HepG2 (cell line): ENCODE results near the gene CD34. TPM values are rescaled to one million over a fixed set of nuclear protein-coding genes. Genes with fewer than 3 reads are reported as not detected.

Source experiments
- ATAC-seq: fragments of 200-7000 bp; cut with Tn5 transposase; 3 replicates; pipeline ENCODE4 v1.9.1; 2020; ENCODE audit warnings: mild to moderate bottlenecking, moderate library complexity
- BruUV-seq: library from RNA; stranded (reverse); fragments of 400-500 nt; replicated peaks from 2 replicates; lab custom pipeline; 2021; lab: Mats Ljungman, UMichigan
- CTCF ChIA-PET: fragments of 300-600 bp; formaldehyde crosslinking; extraction: SDS; loops from one replicate; lab custom pipeline; 2021; ENCODE audit warnings: low total read pairs, inconsistent platforms, low intra/inter-chr PET ratio; lab: Yijun Ruan, JAX
- POLR2A ChIA-PET: fragments of 350-600 bp; sonication (Branson Sonifier 250); formaldehyde crosslinking; loops from one replicate; lab custom pipeline; 2020; ENCODE audit warnings: antibody characterized with exemption, inconsistent platforms; lab: Yijun Ruan, JAX
- DNase-seq: peaks from one replicate; pipeline ENCODE4 v3.0.0-alpha.2; 2015; ENCODE audit warnings: low spot score
- FAIRE-seq: peaks from 3 replicates; lab custom pipeline; 2011; peaks lifted over from hg19 to GRCh38; lab: Jason Lieb, UNC
- H2AFZ ChIP-seq: one replicate; pipeline ENCODE4 v1.6.1; 2011; ENCODE audit warnings: low read length, inconsistent platforms
- H3K27ac ChIP-seq: fragments of 300-600 bp; 3 replicates; pipeline ENCODE4 v1.8.0; 2011; ENCODE audit warnings: mixed run types, mild to moderate bottlenecking, mixed read lengths, low read length, inconsistent platforms; ENCODE audit not compliant: insufficient read depth; ENCODE audit errors: extremely low read length
- H3K27me3 ChIP-seq, 2 experiments: fragments of 200-600 bp in 1 of 2; 2 replicates in 1 of 2; 3 replicates in 1 of 2; pipeline versions ENCODE4 v1.6.0 to v1.8.0; 2011; ENCODE audit warnings: low read length in 2 of 2, mild to moderate bottlenecking in 2 of 2, moderate library complexity in 2 of 2, inconsistent platforms in 1 of 2; ENCODE audit not compliant: insufficient read depth in 2 of 2, control insufficient read depth in 1 of 2
- H3K36me3 ChIP-seq, 2 experiments: fragments of 200-600 bp in 1 of 2; replicated peaks in 1 of 2; 2 replicates in 1 of 2; 3 replicates in 1 of 2; pipeline versions ENCODE4 v1.5.1 to v1.8.0; 2011; ENCODE audit warnings: low read length in 2 of 2, inconsistent platforms in 1 of 2; ENCODE audit not compliant: insufficient read depth in 2 of 2, control insufficient read depth in 1 of 2
- H3K4me1 ChIP-seq: 2 replicates; pipeline ENCODE4 v1.5.1; 2012; ENCODE audit warnings: low read length, inconsistent platforms; ENCODE audit not compliant: insufficient read depth
- H3K4me2 ChIP-seq: 2 replicates; pipeline ENCODE4 v1.6.0; 2011; ENCODE audit warnings: low read depth, low read length, inconsistent platforms
- H3K4me3 ChIP-seq, 3 experiments: fragments of 200-600 bp in 1 of 3; sonication (generic), shearing (Covaris generic) in 1 of 3; replicated peaks in 1 of 3; 2 replicates each; pipeline ENCODE4 v1.5.1; 2011 to 2016; ENCODE audit warnings: low read length in 3 of 3, inconsistent platforms in 2 of 3, low read depth in 2 of 3, mild to moderate bottlenecking in 2 of 3, control low read depth in 1 of 3, mixed read lengths in 1 of 3; ENCODE audit not compliant: insufficient read depth in 1 of 3
- H3K79me2 ChIP-seq: one replicate; pipeline ENCODE4 v1.6.1; 2011; ENCODE audit warnings: low read length, inconsistent platforms; ENCODE audit not compliant: insufficient read depth
- H3K9ac ChIP-seq: 2 replicates; pipeline ENCODE4 v1.6.0; 2011; ENCODE audit warnings: mild to moderate bottlenecking, low read depth, low read length, inconsistent platforms; ENCODE audit not compliant: insufficient read depth
- H3K9me3 ChIP-seq: 2 replicates; pipeline ENCODE4 v1.5.1; 2012; ENCODE audit warnings: mild to moderate bottlenecking, low read length
- H4K20me1 ChIP-seq: 2 replicates; pipeline ENCODE4 v1.6.0; 2011; ENCODE audit warnings: inconsistent platforms, mild to moderate bottlenecking, low read length, moderate library complexity; ENCODE audit not compliant: insufficient read depth
- CCDC6 ChIP-seq: sonication (generic); formaldehyde crosslinking; IDR thresholded peaks from 2 replicates; pipeline ENCODE4 v1.8.1; 2022; ENCODE audit warnings: mild to moderate bottlenecking, missing genetic modification reagents, moderate library complexity
- GATAD1 ChIP-seq: IDR thresholded peaks from 2 replicates; pipeline ENCODE4 v1.6.1; 2016; ENCODE audit warnings: missing genetic modification reagents, missing compliant biosample characterization
- KAT8 ChIP-seq: IDR thresholded peaks from 2 replicates; pipeline ENCODE4 v1.6.1; 2016; ENCODE audit warnings: missing genetic modification reagents, missing compliant biosample characterization
- NFE2L1 ChIP-seq: sonication (generic); formaldehyde crosslinking; IDR thresholded peaks from 2 replicates; pipeline ENCODE4 v1.4.0; 2020; ENCODE audit warnings: missing genetic modification reagents, mild to moderate bottlenecking, borderline replicate concordance
- RARA ChIP-seq: IDR thresholded peaks from 2 replicates; pipeline ENCODE4 v1.6.1; 2016; ENCODE audit warnings: missing genetic modification reagents, missing compliant biosample characterization
- RARG ChIP-seq: sonication (generic); formaldehyde crosslinking; IDR thresholded peaks from 2 replicates; pipeline ENCODE4 v1.4.0; 2020; ENCODE audit warnings: low read depth, mild to moderate bottlenecking, missing genetic modification reagents
- SETDB1 ChIP-seq: sonication (generic); formaldehyde crosslinking; IDR thresholded peaks from 2 replicates; pipeline ENCODE4 v1.5.1; 2020; ENCODE audit warnings: missing genetic modification reagents, mild to moderate bottlenecking, borderline replicate concordance
- ZNF274 ChIP-seq: sonication (generic); formaldehyde crosslinking; IDR thresholded peaks from 2 replicates; pipeline ENCODE4 v1.5.1; 2020; ENCODE audit warnings: mild to moderate bottlenecking, missing genetic modification reagents
- ZNF3 ChIP-seq: IDR thresholded peaks from 2 replicates; pipeline ENCODE4 v1.7.0; 2017; ENCODE audit warnings: inconsistent platforms
- ZNF460 ChIP-seq: sonication (generic); formaldehyde crosslinking; IDR thresholded peaks from 2 replicates; pipeline ENCODE4 v1.5.1; 2020; ENCODE audit warnings: missing genetic modification reagents, mild to moderate bottlenecking, borderline replicate concordance
- ZNF569 ChIP-seq: sonication (generic); formaldehyde crosslinking; IDR thresholded peaks from 2 replicates; pipeline ENCODE4 v1.5.0; 2020; ENCODE audit warnings: mild to moderate bottlenecking, missing genetic modification reagents, moderate library complexity, borderline replicate concordance
- ZNF737 ChIP-seq: sonication (generic); formaldehyde crosslinking; IDR thresholded peaks from 2 replicates; pipeline ENCODE4 v1.5.0; 2020; ENCODE audit warnings: missing genetic modification reagents, mild to moderate bottlenecking, borderline replicate concordance
- WGBS: methylation state at CpG from one replicate; pipeline ENCODE4 v1.1.6; 2017; ENCODE audit warnings: low lambda C conversion rate; 5-methylcytosine and 5-hydroxymethylcytosine counted together
- in situ Hi-C: cut with HindIII; loops from 2 replicates; pipeline ENCODE4 v1.10.0; 2017; ENCODE audit warnings: low pct_unique_long_range_greater_than_20kb; ENCODE audit not compliant: extremely low pct_ligation_motif_present
- intact Hi-C: fragments of 100-400 bp; cut with micrococcal nuclease; formaldehyde crosslinking; loops from one replicate; pipeline ENCODE4 v1.10.0; 2022; ENCODE audit not compliant: unreplicated experiment
- polyA plus RNA-seq, 8 experiments: library from polyadenylated mRNA; depleted of rRNA in 3 of 8; stranded (reverse) in 7 of 8; unstranded in 1 of 8; fragments of >200 nt; fragmentation: Illumina TruSeq in 4 of 8; extraction: Trizol in 4 of 8; gene quantifications; 2 replicates each; pipeline versions ENCODE4 v1.2.1 to v1.2.3, GENCODE V29; 2011 to 2016; ENCODE audit warnings: low read depth in 4 of 8, missing spikeins in 1 of 8, mixed read lengths in 1 of 8; ENCODE audit not compliant: insufficient read depth in 1 of 8
- total RNA-seq, 5 experiments: library from RNA; depleted of rRNA; stranded (reverse); fragments of >200 nt; fragmentation: Illumina TruSeq; extraction: Trizol; gene quantifications; 2 replicates each; pipeline ENCODE4 v1.2.3, GENCODE V29; 2016; ENCODE audit warnings: low read depth in 1 of 5
- TF ChIP-seq, protein P1 (sequence below): sonication (generic); formaldehyde crosslinking; IDR thresholded peaks from 2 replicates; pipeline ENCODE4 v1.5.1; 2020; ENCODE audit warnings: missing genetic modification reagents, mild to moderate bottlenecking, borderline replicate concordance
- TF ChIP-seq, protein P2 (sequence below): sonication (generic); formaldehyde crosslinking; conservative IDR thresholded peaks from 2 replicates; pipeline ENCODE4 v1.4.0; 2020; ENCODE audit warnings: missing genetic modification reagents
- TF ChIP-seq, protein P3 (sequence below): sonication (generic); formaldehyde crosslinking; IDR thresholded peaks from 2 replicates; pipeline ENCODE4 v1.4.0; 2020; ENCODE audit warnings: missing genetic modification reagents

The CD34 gene
- total and polyA plus RNA-seq, 2 of the 13 experiments (the other 11 are each of a cell fraction or from before 2014, with no cell fraction given): not detected

DNA sequence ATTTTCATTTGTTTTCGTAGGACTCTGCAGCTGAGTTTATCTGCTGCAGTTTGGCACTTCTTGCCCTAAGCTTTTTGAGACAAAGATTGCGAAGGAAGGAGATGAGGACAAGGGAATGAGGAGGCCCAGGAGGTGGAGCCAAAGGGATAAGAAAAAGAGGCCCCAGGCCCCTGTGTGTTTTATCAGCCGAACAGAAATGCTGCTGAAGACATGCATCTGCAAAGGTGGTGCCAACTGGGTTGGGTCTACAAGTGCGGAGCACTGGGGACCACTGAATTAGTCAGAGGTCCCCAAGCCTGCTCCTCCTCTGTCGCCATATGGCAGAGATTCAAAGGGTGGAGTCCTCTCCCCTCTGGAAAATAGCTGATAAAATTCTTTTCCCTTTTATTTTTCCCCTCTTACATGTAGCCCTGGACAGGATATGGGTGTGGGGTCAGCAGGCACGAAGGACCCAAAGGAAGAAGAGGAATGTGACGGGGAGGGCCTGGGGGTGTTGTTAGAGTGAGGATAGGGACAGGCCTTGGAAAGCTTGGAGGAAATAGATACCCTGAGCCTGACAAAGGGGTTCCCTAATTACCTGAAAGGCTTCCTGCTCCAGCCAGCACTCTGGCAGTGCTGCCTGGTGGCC is 2.7 kb downstream of the CD34 start (continued):
- TF ChIP-seq, protein P1, sequence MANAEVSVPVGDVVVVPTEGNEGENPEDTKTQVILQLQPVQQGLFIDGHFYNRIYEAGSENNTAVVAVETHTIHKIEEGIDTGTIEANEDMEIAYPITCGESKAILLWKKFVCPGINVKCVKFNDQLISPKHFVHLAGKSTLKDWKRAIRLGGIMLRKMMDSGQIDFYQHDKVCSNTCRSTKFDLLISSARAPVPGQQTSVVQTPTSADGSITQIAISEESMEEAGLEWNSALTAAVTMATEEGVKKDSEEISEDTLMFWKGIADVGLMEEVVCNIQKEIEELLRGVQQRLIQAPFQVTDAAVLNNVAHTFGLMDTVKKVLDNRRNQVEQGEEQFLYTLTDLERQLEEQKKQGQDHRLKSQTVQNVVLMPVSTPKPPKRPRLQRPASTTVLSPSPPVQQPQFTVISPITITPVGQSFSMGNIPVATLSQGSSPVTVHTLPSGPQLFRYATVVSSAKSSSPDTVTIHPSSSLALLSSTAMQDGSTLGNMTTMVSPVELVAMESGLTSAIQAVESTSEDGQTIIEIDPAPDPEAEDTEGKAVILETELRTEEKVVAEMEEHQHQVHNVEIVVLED (CRISPR knock-in tag): no peak

DNA sequence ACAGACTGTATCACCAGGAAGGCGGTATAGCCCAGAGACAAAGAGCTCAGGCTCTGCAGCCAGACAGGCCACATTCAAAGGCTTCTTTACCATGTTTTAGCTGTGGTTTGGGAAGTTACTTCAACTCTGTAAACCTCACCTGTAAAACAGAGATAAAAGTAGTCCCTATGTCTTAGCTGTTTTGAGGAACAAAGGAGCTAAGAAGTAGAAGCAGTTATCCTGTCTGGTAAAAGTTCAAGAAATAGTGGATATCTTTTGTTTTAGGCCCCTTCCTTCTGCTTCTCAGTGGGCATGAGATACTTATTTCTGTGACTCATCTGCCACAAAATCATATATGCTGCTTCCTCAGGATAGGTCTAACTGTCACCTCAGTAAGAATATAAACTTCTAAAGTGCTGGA is 6.5 kb downstream of the CD34 start:
- Histone ChIP-seq H3K9me3 (no peaks in the 10 kb centered on the region), H3K9ac (no peak overlapping the region), H3K4me2 (no peak overlapping the region), H3K27ac (no peak overlapping the region), H3K27me3 (0 out of 5 replicates have a peak, but pooled peaks cover 0 to 8% of the 10 kb centered on the region in 2 experiments), H3K36me3 (no peaks in the 10 kb centered on the region), H3K4me3 (no peak overlapping the region), H3K4me1 (no peaks in the 10 kb centered on the region), H3K79me2 (no peaks in the 10 kb centered on the region), H4K20me1 (no peaks in the 10 kb centered on the region), H2AFZ (no peak overlapping the region)
- in situ Hi-C loops: no loop called here
- intact Hi-C loops: no loop called here
- FAIRE-seq (no peak), DNase-seq (no peak), ATAC-seq (no peak)
- no TSS peak for BruUV-seq
- POLR2A ChIA-PET: no interaction called here
- CTCF ChIA-PET: no interaction called here
- 0% methylated on average over 1 of the region's 1 CpG for WGBS
- TF ChIP-seq ZNF274 (no peak), KAT8 (CRISPR knock-in tag) (no peak), ZNF569 (CRISPR knock-in tag) (no peak), RARA (CRISPR knock-in tag) (no peak), GATAD1 (CRISPR knock-in tag) (no peak), RARG (CRISPR knock-in tag) (no peak), ZNF460 (no peak), CCDC6 (CRISPR knock-in tag) (no peak), ZNF737 (CRISPR knock-in tag) (no peak), SETDB1 (CRISPR knock-in tag) (no peak), ZNF3 (CRISPR knock-in tag) (no peak), NFE2L1 (CRISPR knock-in tag) (no peak)
- TF ChIP-seq, protein P2, sequence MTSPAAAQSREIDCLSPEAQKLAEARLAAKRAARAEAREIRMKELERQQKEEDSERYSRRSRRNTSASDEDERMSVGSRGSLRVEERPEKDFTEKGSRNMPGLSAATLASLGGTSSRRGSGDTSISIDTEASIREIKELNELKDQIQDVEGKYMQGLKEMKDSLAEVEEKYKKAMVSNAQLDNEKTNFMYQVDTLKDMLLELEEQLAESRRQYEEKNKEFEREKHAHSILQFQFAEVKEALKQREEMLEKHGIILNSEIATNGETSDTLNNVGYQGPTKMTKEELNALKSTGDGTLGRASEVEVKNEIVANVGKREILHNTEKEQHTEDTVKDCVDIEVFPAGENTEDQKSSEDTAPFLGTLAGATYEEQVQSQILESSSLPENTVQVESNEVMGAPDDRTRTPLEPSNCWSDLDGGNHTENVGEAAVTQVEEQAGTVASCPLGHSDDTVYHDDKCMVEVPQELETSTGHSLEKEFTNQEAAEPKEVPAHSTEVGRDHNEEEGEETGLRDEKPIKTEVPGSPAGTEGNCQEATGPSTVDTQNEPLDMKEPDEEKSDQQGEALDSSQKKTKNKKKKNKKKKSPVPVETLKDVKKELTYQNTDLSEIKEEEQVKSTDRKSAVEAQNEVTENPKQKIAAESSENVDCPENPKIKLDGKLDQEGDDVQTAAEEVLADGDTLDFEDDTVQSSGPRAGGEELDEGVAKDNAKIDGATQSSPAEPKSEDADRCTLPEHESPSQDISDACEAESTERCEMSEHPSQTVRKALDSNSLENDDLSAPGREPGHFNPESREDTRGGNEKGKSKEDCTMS (CRISPR knock-in tag): no peak
- TF ChIP-seq, protein P3, sequence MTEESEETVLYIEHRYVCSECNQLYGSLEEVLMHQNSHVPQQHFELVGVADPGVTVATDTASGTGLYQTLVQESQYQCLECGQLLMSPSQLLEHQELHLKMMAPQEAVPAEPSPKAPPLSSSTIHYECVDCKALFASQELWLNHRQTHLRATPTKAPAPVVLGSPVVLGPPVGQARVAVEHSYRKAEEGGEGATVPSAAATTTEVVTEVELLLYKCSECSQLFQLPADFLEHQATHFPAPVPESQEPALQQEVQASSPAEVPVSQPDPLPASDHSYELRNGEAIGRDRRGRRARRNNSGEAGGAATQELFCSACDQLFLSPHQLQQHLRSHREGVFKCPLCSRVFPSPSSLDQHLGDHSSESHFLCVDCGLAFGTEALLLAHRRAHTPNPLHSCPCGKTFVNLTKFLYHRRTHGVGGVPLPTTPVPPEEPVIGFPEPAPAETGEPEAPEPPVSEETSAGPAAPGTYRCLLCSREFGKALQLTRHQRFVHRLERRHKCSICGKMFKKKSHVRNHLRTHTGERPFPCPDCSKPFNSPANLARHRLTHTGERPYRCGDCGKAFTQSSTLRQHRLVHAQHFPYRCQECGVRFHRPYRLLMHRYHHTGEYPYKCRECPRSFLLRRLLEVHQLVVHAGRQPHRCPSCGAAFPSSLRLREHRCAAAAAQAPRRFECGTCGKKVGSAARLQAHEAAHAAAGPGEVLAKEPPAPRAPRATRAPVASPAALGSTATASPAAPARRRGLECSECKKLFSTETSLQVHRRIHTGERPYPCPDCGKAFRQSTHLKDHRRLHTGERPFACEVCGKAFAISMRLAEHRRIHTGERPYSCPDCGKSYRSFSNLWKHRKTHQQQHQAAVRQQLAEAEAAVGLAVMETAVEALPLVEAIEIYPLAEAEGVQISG (CRISPR knock-in tag): no peak
